Thoracic aorta (tissue), 2 donors: ENCODE measurements around the gene ACTN1. TPM values are rescaled to one million over a fixed set of nuclear protein-coding genes. Genes with fewer than 3 reads are reported as not detected.
A peak's percentile ranks its signal among the peaks of the same experiment; 100 is the strongest.

Source experiments
- ATAC-seq: fragments of 150-250 bp; one replicate; pipeline ENCODE4 v1.8.0; 2017; ENCODE audit warnings: low read depth; ENCODE audit not compliant: insufficient number of reproducible peaks, low FRiP score
- DNase-seq: peaks from one replicate; pipeline ENCODE4 v3.0.0-alpha.2; 2020; ENCODE audit warnings: low spot score
- H3K27ac ChIP-seq, 2 donors: fragments of 200-600 bp; sonication (generic); 1 replicate in 1 of 2; 2 replicates in 1 of 2; pipeline ENCODE4 v1.5.1; 2016; ENCODE audit warnings: mild to moderate bottlenecking in 2 of 2, moderate library complexity in 2 of 2
- H3K27me3 ChIP-seq: fragments of 200-600 bp; sonication (generic); replicated peaks from 2 replicates; pipeline ENCODE4 v1.6.0; 2016; ENCODE audit warnings: mild to moderate bottlenecking; ENCODE audit not compliant: insufficient read depth
- H3K36me3 ChIP-seq: fragments of 200-600 bp; sonication (generic); one replicate; pipeline ENCODE4 v1.5.1; 2016
- H3K4me1 ChIP-seq, 2 donors: fragments of 200-600 bp; sonication (generic); 1 replicate in 1 of 2; 2 replicates in 1 of 2; pipeline versions ENCODE4 v1.5.1 to v1.6.0; 2016; ENCODE audit warnings: low read depth in 2 of 2, mild to moderate bottlenecking in 1 of 2; ENCODE audit not compliant: control insufficient read depth in 1 of 2
- H3K4me3 ChIP-seq: fragments of 200-600 bp; sonication (generic); 2 replicates; pipeline ENCODE4 v1.5.1; 2016; ENCODE audit warnings: mild to moderate bottlenecking
- H3K9me3 ChIP-seq: fragments of 200-600 bp; sonication (generic); 2 replicates; pipeline ENCODE4 v1.5.1; 2016
- CTCF ChIP-seq: fragments of 200-600 bp; sonication (generic); IDR thresholded peaks from one replicate; pipeline ENCODE4 v1.5.1; 2019; ENCODE audit warnings: antibody characterized with exemption
- total RNA-seq, 2 donors: library from RNA; depleted of rRNA; stranded (reverse); fragments of >200 nt; gene quantifications; one replicate each; pipeline versions ENCODE4 v1.1.0 to v1.2.3, GENCODE V29; 2016

Gene ACTN1
- total RNA-seq, 2 donors from 2014 or later = 1,201 to 1,291 TPM

GRCh38 chr14:68922886-68923285, 56.2 kb downstream of the ACTN1 start:
- Histone ChIP-seq H3K27me3 (no peaks in the 10 kb centered on the region), H3K4me3 (peak overlapping the region; percentile 6), H3K27ac (peak overlapping the region; percentile 92 to 97), H3K9me3 (no peaks in the 10 kb centered on the region), H3K36me3 (peaks cover 19% of the 10 kb centered on the region), H3K4me1 (peaks cover 26 to 96% of the 10 kb centered on the region in 2 donors)
- no peak for TF ChIP-seq CTCF
- DNase-seq (peak; percentile 34), ATAC-seq (peak; percentile 13)

- H3K9me3 ChIP-seq = no peaks in the 10 kb centered on the region
- TF ChIP-seq CTCF = no peak
- no peak for ATAC-seq
- H3K27me3 ChIP-seq = no peaks in the 10 kb centered on the region
- H3K36me3 ChIP-seq = peaks cover 24% of the 10 kb centered on the region
- peaks cover 28 to 96% of the 10 kb centered on the region in 2 donors for H3K4me1 ChIP-seq
- H3K27ac ChIP-seq = peak overlapping the region; percentile 92 to 97
- no peak overlapping the region for H3K4me3 ChIP-seq
- DNase-seq = no peak
These were observed 56.9 kb downstream of the ACTN1 start for GRCh38 chr14:68922201-68922621.

GRCh38 chr14:68921666-68922065, 57.4 kb downstream of the ACTN1 start:
- Histone ChIP-seq H3K36me3 (peaks cover 30% of the 10 kb centered on the region), H3K27ac (peak overlapping the region; percentile 92 to 97), H3K4me3 (no peak overlapping the region), H3K27me3 (no peaks in the 10 kb centered on the region), H3K4me1 (peaks cover 33 to 98% of the 10 kb centered on the region in 2 donors), H3K9me3 (no peaks in the 10 kb centered on the region)
- no peak for TF ChIP-seq CTCF
- no peak for ATAC-seq
- DNase-seq = no peak

- Histone ChIP-seq H3K36me3 (peaks cover 31% of the 10 kb centered on the region), H3K27ac (peak overlapping the region; percentile 92 to 97), H3K4me1 (peaks cover 33 to 98% of the 10 kb centered on the region in 2 donors), H3K9me3 (no peaks in the 10 kb centered on the region), H3K27me3 (no peaks in the 10 kb centered on the region), H3K4me3 (no peak overlapping the region)
- ATAC-seq (no peak), DNase-seq (no peak)
- TF ChIP-seq CTCF = no peak
These were observed 58.1 kb downstream of the ACTN1 start for GRCh38 chr14:68921049-68921448.

- ATAC-seq (no peak), DNase-seq (no peak)
- Histone ChIP-seq H3K27ac (peak overlapping the region; percentile 92 to 97), H3K27me3 (no peaks in the 10 kb centered on the region), H3K36me3 (peaks cover 37% of the 10 kb centered on the region), H3K4me3 (no peak overlapping the region), H3K4me1 (peaks cover 33 to 98% of the 10 kb centered on the region in 2 donors), H3K9me3 (no peaks in the 10 kb centered on the region)
- TF ChIP-seq CTCF = no peak
These were observed 59.8 kb downstream of the ACTN1 start for GRCh38 chr14:68919129-68919927.
